ENCODE data around the gene RFC3. TPM values are rescaled to one million over a fixed set of nuclear protein-coding genes. Genes with fewer than 3 reads are reported as not detected.

The RFC3 gene
- total and polyA plus RNA-seq, 9 of the 15 experiments (the other 6 are each of a cell fraction or from before 2014, with no cell fraction given), result 31.3 to 94.0 (median 54.0) TPM

GRCh38 chr13:33868343-33868994, 50.5 kb downstream of the RFC3 start:
- DNase-seq (ENCODE audit: extremely low read depth in 1 of 4, low spot score in 3 of 4) (no peak), ATAC-seq (peak; percentile 55; the same call in 2 of the 3 replicates), FAIRE-seq (no peak)
- Histone ChIP-seq H3K9ac (ENCODE audit: insufficient read depth in 1 of 2, low read depth in 2 of 2, low read length in 2 of 2) (no peak overlapping the region), H3K36me3 (ENCODE audit: control insufficient read depth, insufficient read depth, low read length) (no peaks in the 10 kb centered on the region), H3K27me3 (ENCODE audit: control insufficient read depth in 2 of 2, insufficient read depth in 2 of 2, low read length in 2 of 2) (no peaks in the 10 kb centered on the region), H3K9me3 (replicated peaks; ENCODE audit: control insufficient read depth, insufficient read depth, low read depth, low read length) (no peaks in the 10 kb centered on the region), H4K20me1 (replicated peaks; ENCODE audit: control insufficient read depth, insufficient read depth, low read length) (no peaks in the 10 kb centered on the region), H2AFZ (ENCODE audit: low read depth, low read length) (no peak overlapping the region), H3K4me1 (replicated peaks in 1 of 2; ENCODE audit: control insufficient read depth in 2 of 2, insufficient read depth in 2 of 2, low read length in 2 of 2) (no peaks in the 10 kb centered on the region), H3K4me2 (ENCODE audit: insufficient read depth, low read length) (no peak overlapping the region), H3K79me2 (ENCODE audit: control insufficient read depth, insufficient read depth, low read length) (no peaks in the 10 kb centered on the region), H3K9me1 (ENCODE audit: control insufficient read depth, insufficient read depth, low read length) (no peaks in the 10 kb centered on the region), H3K27ac (ENCODE audit: extremely low read depth, low read depth, low read length) (no peak overlapping the region), H3K4me3 (no peak overlapping the region)
- TF ChIP-seq TAL1 (IDR thresholded peaks at IDR 0.05) (no peak), ZNF280B (CRISPR knock-in tag; IDR thresholded peaks at IDR 0.05) (no peak), XRCC3 (IDR thresholded peaks at IDR 0.05) (no peak), ZBTB43 (CRISPR knock-in tag; IDR thresholded peaks at IDR 0.05) (no peak), ZNF311 (CRISPR knock-in tag; IDR thresholded peaks at IDR 0.05) (no peak), ZNF696 (CRISPR knock-in tag; conservative IDR thresholded peaks at IDR 0.05) (no peak), NONO (IDR thresholded peaks at IDR 0.05; ENCODE audit: low read depth in 2 of 2, low read length in 1 of 2) (no peak)
- TF ChIP-seq, protein P1, sequence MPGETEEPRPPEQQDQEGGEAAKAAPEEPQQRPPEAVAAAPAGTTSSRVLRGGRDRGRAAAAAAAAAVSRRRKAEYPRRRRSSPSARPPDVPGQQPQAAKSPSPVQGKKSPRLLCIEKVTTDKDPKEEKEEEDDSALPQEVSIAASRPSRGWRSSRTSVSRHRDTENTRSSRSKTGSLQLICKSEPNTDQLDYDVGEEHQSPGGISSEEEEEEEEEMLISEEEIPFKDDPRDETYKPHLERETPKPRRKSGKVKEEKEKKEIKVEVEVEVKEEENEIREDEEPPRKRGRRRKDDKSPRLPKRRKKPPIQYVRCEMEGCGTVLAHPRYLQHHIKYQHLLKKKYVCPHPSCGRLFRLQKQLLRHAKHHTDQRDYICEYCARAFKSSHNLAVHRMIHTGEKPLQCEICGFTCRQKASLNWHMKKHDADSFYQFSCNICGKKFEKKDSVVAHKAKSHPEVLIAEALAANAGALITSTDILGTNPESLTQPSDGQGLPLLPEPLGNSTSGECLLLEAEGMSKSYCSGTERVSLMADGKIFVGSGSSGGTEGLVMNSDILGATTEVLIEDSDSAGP (CRISPR knock-in tag; IDR thresholded peaks at IDR 0.05), result no peak
- intact Hi-C loops (cut with micrococcal nuclease) (no loop called here), in situ Hi-C loops (cut with MboI) (no loop called here)
- CTCF ChIA-PET (ENCODE audit: low intra/inter-chr PET ratio), result no interaction called here
- POLR2A ChIA-PET, result no interaction called here
- WGBS (ENCODE audit: insufficient coverage, low coverage, missing lambda C conversion rate), result 81% methylated on average over 3 of the region's 3 CpGs
- BruUV-seq (replicated peaks), result no TSS peak
